Mesenteric fat pad (tissue), 1 donor: ENCODE measurements around the gene ADAM12. TPM values are rescaled to one million over a fixed set of nuclear protein-coding genes. Genes with fewer than 3 reads are reported as not detected.

Experiments
- DNase-seq: peaks from one replicate; pipeline ENCODE4 v3.0.0-alpha.2; 2020; ENCODE audit warnings: low spot score
- total RNA-seq: library from RNA; stranded (reverse); fragmentation: NEBNext Ultra II Directional; extraction: Animal tissue kit (Norgen Biotek cat#: 25700); gene quantifications from one replicate; pipeline ENCODE4 v1.2.1, GENCODE V29; 2021
- donor health status: DM: yes; HTN: yes; CAD: no.

ADAM12 gene
- total RNA-seq, 1 donor from 2014 or later: 77.9 TPM

GRCh38 chr10:126092366-126093215, 295.7 kb downstream of the ADAM12 start:
- DNase-seq: no peak

- no peak for DNase-seq
Observed at GRCh38 chr10:126090911-126091728, 297.2 kb downstream of the ADAM12 start.

GRCh38 chr10:126090443-126090842, 297.8 kb downstream of the ADAM12 start:
- DNase-seq: no peak

- DNase-seq: no peak
Observed at GRCh38 chr10:126087796-126088505, 300.3 kb downstream of the ADAM12 start.

GRCh38 chr10:126087153-126087680, 301.1 kb downstream of the ADAM12 start:
- no peak for DNase-seq

- no peak for DNase-seq
Observed at GRCh38 chr10:126085806-126086205, 302.5 kb downstream of the ADAM12 start.

GRCh38 chr10:126084369-126084768, 303.9 kb downstream of the ADAM12 start:
- no peak for DNase-seq

- no peak for DNase-seq
Observed at GRCh38 chr10:126083009-126083408, 305.3 kb downstream of the ADAM12 start.

GRCh38 chr10:126081841-126082466, 306.3 kb downstream of the ADAM12 start:
- no peak for DNase-seq

GRCh38 chr10:126080879-126081411, 307.3 kb downstream of the ADAM12 start:
- DNase-seq: no peak

GRCh38 chr10:126080291-126080825, 307.9 kb downstream of the ADAM12 start:
- DNase-seq: no peak

- DNase-seq: no peak
Observed at GRCh38 chr10:126075009-126075408, 313.3 kb downstream of the ADAM12 start.

GRCh38 chr10:126074291-126074690, 314.0 kb downstream of the ADAM12 start:
- DNase-seq: no peak

GRCh38 chr10:126073606-126074005, 314.7 kb downstream of the ADAM12 start:
- no peak for DNase-seq

GRCh38 chr10:126072622-126073021, 315.7 kb downstream of the ADAM12 start:
- no peak for DNase-seq

GRCh38 chr10:126070476-126071215, 317.6 kb downstream of the ADAM12 start:
- DNase-seq: no peak

- no peak for DNase-seq
Observed at GRCh38 chr10:126068322-126068721, 320.0 kb downstream of the ADAM12 start.

- no peak for DNase-seq
Observed at GRCh38 chr10:126066456-126066855, 321.8 kb downstream of the ADAM12 start.

GRCh38 chr10:126065751-126066377, 322.4 kb downstream of the ADAM12 start:
- DNase-seq: no peak
